Measurements from ENCODE around the gene CNMD. TPM values are rescaled to one million over a fixed set of nuclear protein-coding genes. Genes with fewer than 3 reads are reported as not detected.

CNMD gene
- total and polyA plus RNA-seq, 2 of the 4 experiments (the other 2 are of a cell fraction): not detected

GRCh38 chr13:52780092-52780491 lies 40.5 kb upstream of the CNMD start (continued):
- TF ChIP-seq ELK1 (IDR thresholded peaks at IDR 0.05; ENCODE audit: borderline replicate concordance, low read depth, low read length) (no peak), CHD1 (IDR thresholded peaks at IDR 0.05; ENCODE audit: low read depth, low read length) (no peak), RAD21 (IDR thresholded peaks at IDR 0.05; ENCODE audit: low read length) (no peak)

GRCh38 chr13:52779103-52779502 lies 39.5 kb upstream of the CNMD start:
- H2BK15ac ChIP-seq (ENCODE audit: low read depth, low read length): no peak overlapping the region
- no peak overlapping the region for H2BK5ac ChIP-seq (ENCODE audit: low read depth, low read length, poor library complexity, severe bottlenecking)
- no peaks in the 10 kb centered on the region for H3K9me1 ChIP-seq (ENCODE audit: insufficient read depth, low read length)
- H2BK20ac ChIP-seq (ENCODE audit: low read depth, low read length): no peak overlapping the region
- in situ Hi-C loops (cut with MboI; ENCODE audit: low sequenced_read_pairs) (no loop called here), intact Hi-C loops (cut with micrococcal nuclease) (no loop called here), dilution Hi-C loops (cut with HindIII; ENCODE audit: low sequenced_read_pairs, unreplicated experiment) (no loop called here)
- no peak for ATAC-seq (ENCODE audit: low read depth)
- ChIA-PET CTCF (interaction anchor here (0.6 kb wide), 1 partner anchor 23 kb away, joined by 5 read pairs; no protein-coding TSS in a partner anchor), POLR2A (ENCODE audit: unreplicated experiment) (no interaction called here)
- no peak overlapping the region for H4K5ac ChIP-seq (ENCODE audit: low read depth, low read length)
- H3K4me1 ChIP-seq (ENCODE audit: control insufficient read depth, insufficient read depth, low read length): no peaks in the 10 kb centered on the region
- H3K4me3 ChIP-seq (ENCODE audit: insufficient read depth, low read depth, low read length): no peak overlapping the region
- no peak overlapping the region for H3K23ac ChIP-seq (ENCODE audit: low read depth, low read length)
- H3K36me3 ChIP-seq (ENCODE audit: control insufficient read depth, insufficient read depth, low read length): no peaks in the 10 kb centered on the region
- no peak overlapping the region for H4K8ac ChIP-seq (ENCODE audit: low read depth in 2 of 2, low read length in 2 of 2)
- H2AK9ac ChIP-seq (replicated peaks; ENCODE audit: low read depth, low read length, poor library complexity): no peak overlapping the region
- H3K9me3 ChIP-seq (ENCODE audit: control insufficient read depth, insufficient read depth, low read length): no peaks in the 10 kb centered on the region
- WGBS, 2 experiments (ENCODE audit: extremely low coverage in 2 of 2, insufficient read length in 1 of 2): no CpG with 5 or more reads among the region's 11 CpGs
- no peak overlapping the region for H3K9ac ChIP-seq (ENCODE audit: low read depth, low read length)
- no peaks in the 10 kb centered on the region for H4K20me1 ChIP-seq (ENCODE audit: insufficient read depth, low read length)
- peak overlapping the region; percentile 8 for H2AFZ ChIP-seq (replicated peaks; ENCODE audit: low read length, poor library complexity)
- H3K79me1 ChIP-seq (ENCODE audit: low read depth in 1 of 2, low read length in 2 of 2): no peaks in the 10 kb centered on the region
- H3K14ac ChIP-seq (replicated peaks; ENCODE audit: low read depth, low read length): no peak overlapping the region
- H2AK5ac ChIP-seq (ENCODE audit: low read depth, low read length): no peak overlapping the region
- H4K91ac ChIP-seq (ENCODE audit: insufficient read depth, low read depth, low read length): no peak overlapping the region
- BruUV-seq (replicated peaks): no TSS peak
- no peak overlapping the region for H2BK120ac ChIP-seq (ENCODE audit: low read depth, low read length)
- H3K56ac ChIP-seq (ENCODE audit: extremely low read depth, insufficient read depth, low read length): no peak overlapping the region
- no peak for DNase-seq
- H3K18ac ChIP-seq (ENCODE audit: low read depth, low read length): no peak overlapping the region
- no peak overlapping the region for H3K4me2 ChIP-seq (ENCODE audit: low read depth, low read length)
- no peak overlapping the region for H3K27ac ChIP-seq (ENCODE audit: insufficient read depth, low read length)
- no peaks in the 10 kb centered on the region for H3K27me3 ChIP-seq (ENCODE audit: control insufficient read depth, insufficient read depth, low read length)
- no peak overlapping the region for H3K4ac ChIP-seq (ENCODE audit: low read depth, low read length)
- TF ChIP-seq POLR2A (IDR thresholded peaks at IDR 0.05; ENCODE audit: low read depth, low read length) (no peak), MXI1 (IDR thresholded peaks at IDR 0.05; ENCODE audit: borderline replicate concordance, low read depth, low read length) (no peak), USF2 (IDR thresholded peaks at IDR 0.05; ENCODE audit: low read depth, low read length) (no peak), RFX5 (IDR thresholded peaks at IDR 0.05; ENCODE audit: low read depth, low read length) (no peak), ELK1 (IDR thresholded peaks at IDR 0.05; ENCODE audit: borderline replicate concordance, low read depth, low read length) (no peak), FOS (IDR thresholded peaks at IDR 0.05; ENCODE audit: low read depth, low read length) (no peak), SMC3 (IDR thresholded peaks at IDR 0.05; ENCODE audit: low read depth, low read length) (no peak), CTCF (conservative IDR thresholded peaks at IDR 0.05; ENCODE audit: low read depth, low read length) (no peak), BHLHE40 (IDR thresholded peaks at IDR 0.05; ENCODE audit: low read depth, low read length) (no peak), RAD21 (IDR thresholded peaks at IDR 0.05; ENCODE audit: low read length) (no peak), NFE2L2 (IDR thresholded peaks at IDR 0.05; ENCODE audit: low read depth, low read length) (no peak), MAZ (IDR thresholded peaks at IDR 0.05; ENCODE audit: borderline replicate concordance, low read depth, low read length) (no peak)
